ENCODE results near the gene ABCC8.

GRCh38 chr11:17385492-17385891 is 91.2 kb downstream of the ABCC8 start:
- TF ChIP-seq CTCF (IDR thresholded peaks at IDR 0.05) (no peak), EZH2 (IDR thresholded peaks at IDR 0.05; ENCODE audit: borderline replicate concordance, insufficient read depth, low read depth, low read length, poor library complexity, severe bottlenecking) (no peak)

All from B cell (primary cell).